OCI-LY3 (cell line): Measurements from ENCODE around the gene NME5.

ENCODE experiments used
- CTCF ChIP-seq: fragments of 200-600, 300-600 bp; sonication (generic); IDR thresholded peaks from 2 replicates; pipeline ENCODE4 v1.5.1; 2014; ENCODE audit warnings: antibody characterized with exemption, low read length, low read depth
- EZH2phosphoT487 ChIP-seq: fragments of 200-600 bp; shearing (Covaris generic); IDR thresholded peaks from 2 replicates; pipeline ENCODE4 v1.6.1; 2018; ENCODE audit warnings: antibody characterized with exemption, mixed run types, low read depth

- TF ChIP-seq CTCF: no peak
- TF ChIP-seq EZH2phosphoT487: no peak
Measured at GRCh38 chr5:138170299-138170698, 31.1 kb upstream of the NME5 start.
